Measurements from ENCODE around the gene ARL6IP4.

GRCh38 chr12:122964439-122965257 is 15.8 kb upstream of the ARL6IP4 start:
- TF ChIP-seq CTCF (conservative IDR thresholded peaks at IDR 0.05; ENCODE audit: low read depth, low read length), result no peak
- TF ChIP-seq EZH2 (IDR thresholded peaks at IDR 0.05; ENCODE audit: borderline replicate concordance, low read depth, low read length, poor library complexity, severe bottlenecking), result no peak

Measured in A673 (cell line).